ENCODE measurements around the gene MYH6. TPM values are rescaled to one million over a fixed set of nuclear protein-coding genes. Genes with fewer than 3 reads are reported as not detected.

MYH6 gene
- total RNA-seq, 1 donor from 2014 or later = 3.3 TPM

DNA sequence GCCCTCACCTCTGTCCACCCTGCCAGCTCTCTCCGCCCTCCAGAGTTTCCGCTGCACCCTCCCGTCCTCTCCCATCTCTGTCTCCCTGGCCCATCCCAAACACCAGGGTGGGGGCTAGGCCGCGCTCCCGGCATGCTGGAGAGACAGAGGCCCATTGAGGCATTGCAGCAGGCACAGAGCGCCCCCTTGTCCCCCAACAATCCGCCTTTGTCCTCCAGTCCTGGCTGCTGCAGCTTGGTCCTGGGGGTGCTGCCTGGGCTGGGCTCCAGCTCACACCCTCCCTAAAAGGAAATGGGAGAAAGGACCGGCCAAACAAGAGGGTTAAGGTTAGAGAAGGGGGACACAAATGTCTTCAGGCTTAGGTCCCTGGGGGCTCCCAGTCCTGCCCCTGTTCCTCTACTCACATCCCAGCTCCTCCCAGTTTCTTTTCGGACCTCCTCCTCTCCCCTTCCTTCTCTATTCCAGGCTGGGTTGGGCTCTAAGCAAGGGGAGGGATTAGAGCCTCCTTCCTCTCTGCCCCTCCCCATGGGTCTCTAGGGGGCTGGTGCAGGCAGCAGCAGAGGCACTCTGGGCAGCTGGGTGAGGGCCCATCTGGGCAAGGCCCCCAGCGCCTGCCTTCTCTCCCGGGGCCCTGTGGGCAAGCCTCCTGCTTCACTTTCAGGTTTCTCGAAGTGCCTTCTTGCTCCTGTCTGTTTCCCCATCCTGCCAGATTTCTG, 31.4 kb downstream of the MYH6 start, which contains the start of gene CMTM5:
Gene CMTM5 (plus strand): TSS at position 565 of the 716 bp plus-strand sequence. CDS start 206 bp downstream, outside the sequence.
- DNase-seq = peak; percentile 62

DNA sequence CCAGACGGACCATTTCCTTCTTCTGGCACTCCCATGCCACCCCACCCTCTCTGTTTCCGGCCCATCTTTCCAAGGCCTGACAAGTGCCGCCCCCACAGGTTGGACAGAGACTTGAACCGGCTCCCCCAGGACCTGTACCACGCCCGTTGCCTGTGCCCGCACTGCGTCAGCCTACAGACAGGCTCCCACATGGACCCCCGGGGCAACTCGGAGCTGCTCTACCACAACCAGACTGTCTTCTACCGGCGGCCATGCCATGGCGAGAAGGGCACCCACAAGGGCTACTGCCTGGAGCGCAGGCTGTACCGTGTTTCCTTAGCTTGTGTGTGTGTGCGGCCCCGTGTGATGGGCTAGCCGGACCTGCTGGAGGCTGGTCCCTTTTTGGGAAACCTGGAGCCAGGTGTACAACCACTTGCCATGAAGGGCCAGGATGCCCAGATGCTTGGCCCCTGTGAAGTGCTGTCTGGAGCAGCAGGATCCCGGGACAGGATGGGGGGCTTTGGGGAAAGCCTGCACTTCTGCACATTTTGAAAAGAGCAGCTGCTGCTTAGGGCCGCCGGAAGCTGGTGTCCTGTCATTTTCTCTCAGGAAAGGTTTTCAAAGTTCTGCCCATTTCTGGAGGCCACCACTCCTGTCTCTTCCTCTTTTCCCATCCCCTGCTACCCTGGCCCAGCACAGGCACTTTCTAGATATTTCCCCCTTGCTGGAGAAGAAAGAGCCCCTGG, 32.4 kb downstream of the MYH6 start:
- DNase-seq = no peak

GRCh38 chr14:23373041-23373440, 35.0 kb downstream of the MYH6 start:
- no peak for DNase-seq

- DNase-seq = no peak
Observed at GRCh38 chr14:23372509-23372908, 35.6 kb downstream of the MYH6 start, which contains the start of gene IL25. Gene IL25, plus strand, starts transcription at chr14:23372809.

GRCh38 chr14:23371865-23372264, 36.2 kb downstream of the MYH6 start:
- DNase-seq = no peak

GRCh38 chr14:23370221-23370620, 37.9 kb downstream of the MYH6 start:
- DNase-seq = no peak

- peak; percentile 93 for DNase-seq
Observed at GRCh38 chr14:23366426-23366921, 41.6 kb downstream of the MYH6 start.

DNA sequence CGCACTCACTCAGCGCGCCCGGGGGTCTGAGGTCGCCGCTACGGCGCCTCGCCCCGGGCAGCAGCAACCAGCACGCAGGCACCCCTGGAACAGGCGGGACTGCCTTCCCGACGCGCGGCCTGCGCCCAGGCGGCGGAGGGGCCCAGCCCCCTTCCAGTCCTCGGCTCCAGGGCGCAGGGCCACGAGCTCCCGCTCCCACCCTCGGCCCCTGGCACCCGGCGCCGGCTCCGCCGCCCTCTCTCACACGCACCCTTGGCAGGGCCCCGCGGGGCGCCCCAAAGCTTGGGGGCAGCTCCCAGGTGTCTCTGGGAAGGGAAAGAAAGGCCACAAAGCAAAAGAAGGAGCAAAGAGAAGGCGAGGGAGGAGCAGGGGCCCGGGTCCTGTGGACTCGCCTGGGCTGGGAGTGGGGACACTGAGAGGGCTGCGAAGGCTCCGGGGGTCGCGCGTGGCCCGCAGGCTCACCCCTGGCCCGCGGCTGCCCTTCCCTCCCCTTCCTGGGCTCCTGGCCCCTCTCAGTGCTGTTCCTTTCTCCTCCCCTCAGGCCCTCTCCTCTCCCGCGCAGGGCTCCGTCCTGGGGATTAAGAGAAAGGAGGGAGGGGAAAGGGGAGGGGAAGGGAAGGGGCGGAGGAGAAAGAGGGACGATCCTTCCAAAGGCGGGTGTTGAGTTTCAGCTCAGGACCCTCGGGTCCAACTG, 42.2 kb downstream of the MYH6 start:
- peak; percentile 97 for DNase-seq

- peak; percentile 71 for DNase-seq
Observed at GRCh38 chr14:23365036-23365731, 42.9 kb downstream of the MYH6 start, which contains the start of gene EFS. Gene EFS, minus strand, starts transcription at chr14:23365172. Its CDS starts 147 bp downstream, at chr14:23365025.

GRCh38 chr14:23364164-23365035, 43.7 kb downstream of the MYH6 start:
- DNase-seq = peak; percentile 84

DNA sequence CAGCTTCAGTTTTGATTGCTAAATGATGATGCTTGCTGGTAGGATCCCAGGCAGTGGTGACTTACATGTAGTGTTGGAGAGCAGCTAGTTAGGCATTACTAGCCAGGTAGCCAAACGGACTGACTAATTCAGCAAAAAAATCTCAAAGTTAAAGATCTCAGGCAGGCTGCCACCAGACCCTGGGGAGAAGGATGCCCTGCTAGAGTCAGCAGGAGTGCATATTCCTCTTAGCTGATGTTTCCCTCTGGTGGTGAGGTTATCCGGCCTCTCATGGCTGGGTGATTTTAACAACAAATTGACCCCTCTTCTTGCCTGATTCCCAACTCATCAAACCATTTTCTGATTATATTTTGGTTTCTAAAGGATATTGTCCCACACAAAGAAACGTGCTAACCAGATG, 45.9 kb downstream of the MYH6 start:
- no peak for DNase-seq

DNA sequence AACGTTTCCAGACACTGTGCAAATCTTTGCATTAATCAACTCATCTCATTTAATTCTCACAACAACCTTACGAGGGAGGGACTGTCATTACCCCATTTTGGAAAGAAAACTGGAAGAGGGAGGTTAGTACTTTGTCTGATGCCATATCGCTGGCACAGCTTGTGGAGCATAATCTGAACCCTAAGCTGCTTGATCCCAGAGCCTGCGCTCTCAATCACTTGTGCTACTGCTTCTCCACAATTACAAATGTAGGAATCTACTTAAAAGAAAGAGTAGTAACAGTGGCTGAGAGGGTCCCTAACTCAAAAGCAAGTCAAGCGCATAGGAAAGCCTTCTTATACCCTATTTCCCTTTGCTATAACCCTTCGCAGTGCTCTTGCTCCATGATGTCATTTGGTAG, 46.3 kb downstream of the MYH6 start:
- DNase-seq = no peak

GRCh38 chr14:23361320-23361719, 46.8 kb downstream of the MYH6 start:
- peak; percentile 43 for DNase-seq

DNA sequence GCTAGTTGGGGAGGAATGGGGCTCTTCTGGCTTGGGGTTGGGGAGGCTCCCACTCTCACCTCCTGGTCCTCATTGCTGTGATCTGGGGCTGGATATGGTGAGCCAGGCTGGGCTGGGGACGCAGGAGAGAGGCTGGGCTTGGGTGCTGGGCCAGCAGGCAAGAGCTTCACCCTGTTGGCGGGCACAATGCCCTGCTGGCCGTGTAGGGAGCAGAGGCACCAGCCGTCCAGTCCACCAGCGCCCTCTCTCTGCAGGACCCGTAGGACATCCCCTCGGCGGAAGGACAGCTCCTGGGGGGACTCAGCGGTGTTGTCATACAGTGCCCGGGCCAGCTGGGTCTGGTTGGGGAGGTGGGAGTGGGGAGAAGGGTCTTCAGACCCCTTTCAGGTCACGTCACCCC, 47.6 kb downstream of the MYH6 start:
- no peak for DNase-seq

- DNase-seq = no peak
Observed at GRCh38 chr14:23359722-23360447, 48.2 kb downstream of the MYH6 start.

GRCh38 chr14:23359167-23359626, 48.9 kb downstream of the MYH6 start:
- DNase-seq = no peak

- no peak for DNase-seq
Observed at GRCh38 chr14:23358553-23359166, 49.4 kb downstream of the MYH6 start.

DNA sequence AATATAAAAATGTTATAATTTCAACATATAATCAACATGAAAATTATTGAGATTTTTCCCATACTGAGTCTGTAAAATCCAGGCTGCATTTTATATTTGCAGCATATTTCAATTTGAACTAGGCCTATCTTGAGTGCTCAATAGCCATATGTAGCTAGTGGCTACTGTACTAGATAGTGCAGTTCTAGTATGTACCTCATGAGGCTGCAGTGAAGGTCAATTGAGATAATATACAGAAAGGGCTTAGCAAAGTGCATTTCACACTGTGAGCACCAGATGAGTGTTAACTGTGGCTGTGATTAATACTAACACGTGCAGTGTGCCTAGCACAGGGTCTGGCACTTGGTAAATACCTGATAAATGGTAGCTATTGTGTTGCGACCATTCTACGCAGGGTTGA, 50.0 kb downstream of the MYH6 start:
- DNase-seq = no peak

- no peak for DNase-seq
Observed at GRCh38 chr14:23357261-23357660, 50.8 kb downstream of the MYH6 start.

DNA sequence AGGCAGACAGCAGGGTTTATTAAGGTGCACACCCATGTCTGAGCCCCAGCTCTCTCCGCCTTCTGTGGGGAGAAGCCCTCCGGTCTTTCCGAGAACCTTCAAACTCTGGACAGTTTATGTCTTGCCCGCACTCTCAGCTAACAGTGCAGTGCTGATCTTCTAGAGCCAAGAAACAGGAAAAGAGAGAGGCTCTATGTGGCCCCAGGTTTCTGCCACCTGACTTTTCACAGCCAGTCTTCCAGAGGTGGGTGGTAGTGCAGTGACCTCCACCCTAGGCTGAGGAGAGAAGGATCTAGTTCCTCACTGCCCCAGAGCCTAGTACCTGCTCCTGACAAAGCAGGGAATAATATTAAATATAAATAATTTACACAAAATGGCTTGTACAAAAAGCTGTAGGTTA, 51.4 kb downstream of the MYH6 start:
- DNase-seq = no peak

Measured in tongue (tissue), 2 donors.